GM19463 (cell line): ENCODE measurements around the gene PXT1.
"Not testable (repeated sequence)": the region's sequence is repeated elsewhere in the genome, so short reads cannot be mapped to it uniquely, and the experiment has no call there.

Experiments
- ATAC-seq: cut with Tn5 transposase; IDR thresholded peaks from one replicate; pipeline ENCODE4 v1.9.1; 2021; ENCODE audit warnings: mild to moderate bottlenecking, moderate library complexity; ENCODE audit not compliant: unreplicated experiment

The PXT1 gene

DNA sequence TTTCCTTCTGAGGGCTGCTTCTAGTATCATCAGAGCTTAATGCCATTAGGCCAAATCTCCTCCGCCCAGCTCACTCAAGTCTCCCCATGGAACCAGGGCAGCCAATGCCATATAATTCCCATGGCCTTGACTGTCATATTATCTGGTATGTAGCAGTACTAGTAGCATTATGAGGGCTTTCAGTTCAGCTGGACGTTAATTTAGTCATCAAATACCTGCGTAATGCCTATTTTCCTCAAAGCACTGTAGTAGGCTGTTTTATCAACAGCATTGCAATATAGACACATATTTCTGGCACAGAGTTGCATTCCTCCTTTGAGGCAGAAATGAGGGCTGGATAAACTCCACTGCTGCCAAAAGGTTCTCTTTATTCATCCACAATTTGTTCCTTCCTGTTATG is 1.8 kb upstream of the PXT1 start:
- no peak for ATAC-seq

DNA sequence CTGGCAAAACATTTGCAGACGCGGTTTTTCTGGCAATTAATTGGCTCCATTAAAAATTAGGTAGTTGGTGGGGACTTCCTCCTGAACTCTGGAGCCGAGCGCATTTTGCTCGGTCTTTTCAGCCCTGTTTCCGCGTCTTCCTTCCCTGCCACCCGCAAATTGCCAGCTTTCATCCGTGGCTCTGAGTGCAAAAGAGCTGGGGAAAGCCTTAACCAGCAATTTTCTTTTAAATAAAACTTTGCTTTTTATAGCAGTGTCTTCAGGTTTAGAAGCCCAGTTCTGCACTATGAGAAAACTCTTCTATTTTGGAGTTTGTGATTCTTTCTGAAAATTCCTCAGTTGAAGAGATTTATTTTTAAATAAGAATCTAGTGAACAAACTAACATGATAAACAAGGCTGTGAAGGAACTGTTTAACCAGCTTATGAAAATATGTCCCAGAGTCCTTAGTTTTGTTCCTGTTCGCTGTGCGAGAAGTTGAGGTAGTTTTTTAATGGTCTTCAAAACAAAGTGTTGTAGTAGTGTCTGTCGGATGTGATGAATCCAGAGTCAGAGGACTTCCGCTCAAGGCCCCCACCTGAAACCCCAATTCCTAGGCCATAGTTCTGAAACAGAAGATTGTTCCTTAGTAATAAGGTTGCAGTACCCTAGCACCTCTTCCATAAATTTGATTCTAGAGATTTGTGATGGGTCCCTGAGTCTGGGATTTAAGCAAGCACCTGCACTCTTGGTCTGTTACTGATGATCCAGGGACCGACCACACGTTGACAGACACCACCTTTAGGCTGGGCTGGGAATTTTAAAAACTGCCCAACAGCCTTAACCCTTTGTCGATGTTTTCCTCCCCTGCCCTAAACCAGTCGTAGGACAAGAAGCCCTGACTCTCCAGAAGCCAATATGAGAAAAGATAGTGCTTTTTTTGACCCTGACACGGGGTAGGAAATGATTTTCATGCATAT is 1.1 kb upstream of the PXT1 start:
- no peak for ATAC-seq

DNA sequence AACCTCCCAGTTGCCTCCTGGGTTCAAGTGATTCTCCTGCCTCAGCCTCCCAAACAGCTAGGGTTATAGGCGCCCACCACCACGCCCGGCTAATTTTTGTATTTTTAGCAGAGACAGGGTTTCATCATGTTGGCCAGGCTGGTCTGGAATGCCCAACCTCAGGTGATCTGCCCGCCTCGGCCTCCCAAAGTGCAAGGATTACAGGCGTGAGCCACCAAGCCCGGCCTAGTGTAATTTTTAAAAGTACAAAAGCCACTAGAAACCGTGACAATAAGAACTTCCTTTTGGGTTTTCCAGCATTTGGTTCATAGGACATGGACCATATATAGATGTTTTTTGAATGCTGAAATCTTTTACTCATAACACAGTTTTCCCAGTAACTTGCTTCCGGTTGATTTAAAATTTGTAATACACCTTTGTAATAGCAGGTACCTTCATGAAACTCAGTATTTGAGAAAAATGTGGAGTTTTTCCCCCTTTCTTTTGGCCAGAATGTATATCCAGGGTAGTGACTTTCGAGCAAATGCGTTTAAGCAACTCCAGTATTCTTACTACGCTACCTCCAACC is 467 bp downstream of the PXT1 start:
- no peak for ATAC-seq

DNA sequence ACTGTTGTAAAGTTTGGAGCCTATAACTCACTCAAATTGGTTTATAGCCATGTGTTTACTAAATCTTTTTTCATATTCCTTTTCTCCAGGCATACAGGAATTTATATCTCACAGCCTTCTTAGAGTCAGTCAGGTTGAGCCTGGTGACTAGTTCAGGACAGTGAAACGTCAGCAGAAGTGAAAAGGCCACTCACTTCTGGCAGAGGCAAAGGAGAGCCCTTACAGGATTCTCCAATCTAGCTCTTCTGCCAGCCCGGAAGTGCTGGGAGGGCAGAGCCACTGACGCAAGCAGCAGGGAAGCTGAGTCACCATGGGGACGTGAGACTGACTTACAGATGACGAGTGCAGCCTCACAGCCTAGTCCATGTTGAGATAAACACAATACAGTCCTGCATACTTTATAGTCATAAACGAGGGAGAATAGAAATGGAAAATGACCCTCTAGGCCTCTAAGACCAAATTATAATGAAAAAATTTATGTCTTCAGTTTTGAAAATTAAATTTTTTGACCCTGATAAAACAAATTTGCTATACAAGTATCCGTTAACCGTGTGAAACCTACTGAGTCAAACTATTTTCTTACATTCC is 1.3 kb downstream of the PXT1 start:
- ATAC-seq: peak; percentile 80

DNA sequence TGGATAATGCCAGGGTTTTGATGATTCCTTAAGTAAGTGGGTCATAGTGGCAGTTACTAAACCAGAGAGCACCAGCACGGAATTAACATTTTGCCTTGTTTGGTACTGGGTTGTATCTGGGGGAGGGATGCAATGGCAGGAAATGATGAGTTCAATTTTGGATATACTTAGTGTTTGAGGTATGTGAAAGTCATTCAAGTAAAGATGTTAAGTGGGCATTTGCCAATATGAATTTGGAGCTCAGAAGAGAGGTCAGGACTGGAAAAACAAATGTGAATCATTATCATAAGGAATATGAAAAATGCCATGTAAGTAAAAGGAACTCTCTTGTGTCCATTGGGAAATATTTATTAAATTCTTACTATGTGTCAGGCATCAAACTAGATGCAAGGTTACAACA is 6.2 kb downstream of the PXT1 start:
- ATAC-seq: no peak

DNA sequence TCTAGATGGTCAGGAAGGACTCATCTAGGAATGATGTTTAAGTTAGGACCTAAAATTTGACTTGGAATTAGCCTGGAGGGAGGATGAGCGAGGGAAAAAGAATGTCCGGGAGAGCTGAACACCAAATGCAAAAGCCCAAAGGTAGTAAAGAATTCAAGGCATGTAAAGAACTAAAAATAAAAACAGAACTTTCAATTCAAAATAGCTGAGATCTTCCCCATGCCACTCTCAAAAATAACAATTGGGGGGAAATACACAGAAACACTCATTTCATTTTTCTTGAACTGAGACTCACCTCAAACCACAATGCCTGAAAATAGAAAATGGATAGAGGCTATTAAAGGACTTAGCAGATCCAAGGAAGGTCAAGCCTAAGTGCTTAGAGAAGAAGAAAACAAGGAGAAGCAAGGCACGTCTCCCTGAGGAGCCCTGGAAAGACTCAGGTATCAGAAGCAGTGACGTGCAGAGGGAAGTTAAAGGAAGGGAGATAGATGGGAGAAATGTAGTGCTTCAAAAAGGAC is 10.4 kb downstream of the PXT1 start:
- ATAC-seq: no peak

DNA sequence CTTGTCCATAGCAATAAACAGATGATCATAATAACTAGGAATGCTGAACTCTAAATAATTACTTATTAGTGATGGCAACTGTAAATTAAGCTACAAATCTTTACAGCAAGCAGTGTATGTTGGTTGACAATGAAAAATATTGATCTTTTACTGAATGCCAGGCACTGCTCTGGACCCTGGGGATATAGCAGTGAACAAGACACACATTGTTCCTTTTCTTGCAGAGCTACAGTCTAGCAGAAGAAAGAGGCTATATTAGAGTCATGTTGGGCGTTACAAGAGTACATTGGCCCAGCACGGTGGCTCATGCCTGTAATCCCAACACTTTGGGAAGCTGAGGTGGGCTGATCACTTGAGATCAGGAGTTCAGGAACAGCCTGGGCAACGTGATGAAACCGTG is 11.5 kb downstream of the PXT1 start:
- no peak for ATAC-seq

DNA sequence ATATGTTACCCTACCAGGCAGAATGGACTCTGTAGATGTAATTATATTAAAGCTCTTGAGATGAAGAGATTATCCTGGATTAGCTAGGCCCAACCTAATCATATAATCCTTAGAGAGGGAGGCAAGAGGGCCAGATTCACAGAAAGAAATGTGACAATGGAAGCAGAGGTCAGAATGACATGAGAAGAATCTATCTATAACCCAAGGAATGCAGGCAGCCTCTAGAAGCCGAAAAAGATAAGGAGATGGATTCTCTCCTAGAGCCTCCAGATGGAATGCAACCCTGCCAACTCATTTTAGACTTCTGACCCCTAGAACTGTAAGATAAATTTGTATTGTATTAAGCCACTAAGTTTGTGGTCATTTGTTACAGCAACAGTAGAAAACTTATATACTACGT is 12.3 kb downstream of the PXT1 start:
- ATAC-seq: no peak

DNA sequence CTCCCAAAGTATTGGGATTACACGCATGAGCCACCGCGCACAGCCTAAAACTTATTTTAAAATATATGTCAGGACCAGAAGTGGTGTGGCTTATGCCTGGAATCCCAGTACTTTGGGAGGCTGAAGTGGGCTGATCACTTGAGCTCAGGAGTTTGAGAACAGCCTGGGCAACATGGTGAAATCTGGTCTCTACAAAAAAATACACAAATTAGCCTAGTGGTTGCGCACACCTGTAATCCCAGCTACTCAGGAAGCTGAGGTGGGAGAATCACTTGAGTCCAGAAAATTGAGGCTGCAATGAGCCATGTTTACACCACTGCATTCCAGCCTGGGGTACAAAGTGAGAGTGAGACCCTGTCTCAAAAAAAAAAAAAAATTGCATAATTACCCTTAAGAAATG is 13.7 kb downstream of the PXT1 start:
- no peak for ATAC-seq

DNA sequence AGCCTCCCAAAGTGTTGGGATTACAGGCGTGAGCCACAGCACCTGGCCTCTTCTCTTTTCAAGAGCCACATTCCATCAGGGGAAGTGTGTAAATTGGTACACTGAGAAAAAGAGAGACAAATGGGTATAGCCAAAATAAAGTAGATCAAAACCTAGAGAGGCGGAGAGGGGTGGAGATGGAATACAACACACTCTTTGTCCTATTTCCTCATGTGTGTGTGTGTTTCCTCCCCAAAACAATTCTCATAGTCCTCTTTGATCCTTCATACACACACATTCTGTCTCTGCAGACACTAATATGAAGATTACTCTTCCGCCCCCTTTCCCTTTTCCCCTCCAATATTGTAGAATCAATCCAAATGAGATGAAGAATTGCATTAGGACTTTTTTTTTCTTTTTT is 16.0 kb downstream of the PXT1 start:
- ATAC-seq: no peak

DNA sequence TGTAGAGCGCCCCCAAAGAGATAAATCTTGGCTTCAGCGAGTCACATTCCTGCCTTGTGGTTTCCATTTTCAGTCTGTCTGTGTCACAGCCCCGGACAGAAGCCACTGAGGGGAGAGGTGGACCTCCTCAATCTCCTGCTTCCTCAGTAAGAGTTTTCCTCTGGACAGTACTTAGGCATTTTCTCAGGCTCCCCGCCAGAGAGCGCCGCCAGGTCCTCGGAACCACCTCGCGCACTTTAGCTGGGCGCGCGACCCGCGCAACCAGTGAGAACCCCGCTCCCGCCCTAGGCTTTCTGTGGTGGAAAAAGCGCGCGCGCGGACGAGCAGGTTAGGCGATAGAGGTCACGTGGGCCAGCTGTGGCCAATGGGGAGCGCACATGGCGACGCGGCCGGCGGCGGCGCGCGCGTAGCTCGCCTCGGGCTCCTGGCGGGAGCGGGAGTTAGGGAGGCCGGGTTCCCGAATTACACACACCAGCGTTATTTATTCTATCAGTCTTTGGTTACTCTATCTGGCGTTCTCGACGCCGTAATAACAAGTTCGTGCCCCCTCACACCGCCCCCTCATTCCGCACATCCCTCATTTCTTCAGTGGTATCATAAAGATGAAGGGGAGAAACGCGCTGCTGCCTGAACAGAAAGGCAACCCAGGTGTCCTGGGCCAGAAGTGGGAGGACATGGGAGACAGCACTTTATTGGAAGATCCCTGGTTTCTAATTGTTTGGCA is 19.4 kb downstream of the PXT1 start:
- ATAC-seq: peak; percentile 95

DNA sequence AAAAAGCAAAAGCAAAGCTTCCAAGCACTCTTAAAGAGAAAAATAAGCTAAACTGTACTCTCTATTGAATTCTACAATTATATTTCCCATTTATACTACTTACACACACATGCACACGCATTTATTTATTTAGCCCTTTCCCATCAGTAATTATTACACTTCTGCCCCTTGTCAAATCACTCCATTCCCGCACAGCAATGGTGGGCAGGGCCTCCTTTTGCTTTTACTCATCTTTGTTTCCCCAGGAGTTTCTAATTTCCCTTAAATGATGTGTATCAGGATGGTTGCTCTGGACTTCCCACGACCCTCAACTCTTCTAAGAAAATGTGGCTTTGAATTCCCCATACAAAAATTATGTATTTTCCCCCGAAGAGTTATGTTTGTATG is 19.9 kb downstream of the PXT1 start:
- ATAC-seq: no peak

DNA sequence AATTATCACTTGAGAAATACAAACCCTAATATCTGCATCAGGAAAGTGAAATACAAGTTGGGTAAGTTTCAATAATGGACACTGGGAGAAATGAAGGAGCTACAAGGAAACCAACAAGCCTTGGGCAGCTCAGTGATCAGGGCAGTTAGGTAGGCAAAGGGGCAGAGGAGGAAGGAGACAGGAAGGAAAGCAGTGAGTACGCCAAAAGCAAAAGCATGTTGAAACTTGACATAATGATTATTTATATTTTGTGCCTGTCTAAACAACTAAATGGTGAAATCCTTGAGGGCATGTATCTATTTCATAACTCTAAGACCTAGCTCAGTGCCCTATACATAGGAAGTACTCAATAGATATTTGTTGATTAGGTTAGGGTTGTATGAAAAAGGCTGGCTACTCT is 23.3 kb downstream of the PXT1 start:
- no peak for ATAC-seq

DNA sequence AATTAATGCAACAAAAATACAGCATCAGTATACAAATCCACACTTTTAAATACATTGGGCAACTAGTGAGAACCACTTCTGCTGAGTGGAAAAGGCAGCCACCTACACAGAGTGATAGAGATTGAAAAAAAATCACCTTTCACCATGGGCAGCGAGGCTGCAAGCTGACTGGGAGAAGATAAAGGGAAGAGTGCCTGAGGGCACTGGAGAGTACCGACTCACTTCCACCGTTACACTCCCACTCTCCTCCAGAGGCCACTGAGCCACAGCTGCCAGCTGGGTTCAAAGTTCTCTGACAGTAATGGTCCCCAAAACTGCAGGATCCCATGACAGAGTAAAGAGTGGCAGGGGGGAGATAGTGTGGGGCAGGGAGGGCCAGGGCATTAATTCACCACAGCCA is 24.1 kb downstream of the PXT1 start:
- ATAC-seq: no peak

DNA sequence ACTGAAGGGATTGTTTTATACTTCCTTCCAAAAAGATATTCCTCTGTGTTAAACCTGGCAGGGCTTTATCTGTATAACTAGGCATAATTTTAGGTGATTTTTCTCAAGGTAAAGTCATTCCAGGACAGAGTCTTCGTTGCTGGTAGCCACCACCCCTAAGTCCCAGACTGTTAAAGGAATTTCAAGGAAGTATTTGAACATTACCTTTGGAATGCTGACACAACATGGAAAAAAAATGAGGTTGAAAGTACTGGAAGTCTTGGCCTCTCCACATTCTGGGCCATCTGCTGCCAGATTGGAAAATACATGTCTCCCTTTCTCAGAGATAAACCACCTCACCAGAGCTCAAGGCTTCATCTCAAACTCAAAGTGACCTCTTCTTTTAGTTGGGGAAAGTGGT is 28.2 kb downstream of the PXT1 start:
- no peak for ATAC-seq

DNA sequence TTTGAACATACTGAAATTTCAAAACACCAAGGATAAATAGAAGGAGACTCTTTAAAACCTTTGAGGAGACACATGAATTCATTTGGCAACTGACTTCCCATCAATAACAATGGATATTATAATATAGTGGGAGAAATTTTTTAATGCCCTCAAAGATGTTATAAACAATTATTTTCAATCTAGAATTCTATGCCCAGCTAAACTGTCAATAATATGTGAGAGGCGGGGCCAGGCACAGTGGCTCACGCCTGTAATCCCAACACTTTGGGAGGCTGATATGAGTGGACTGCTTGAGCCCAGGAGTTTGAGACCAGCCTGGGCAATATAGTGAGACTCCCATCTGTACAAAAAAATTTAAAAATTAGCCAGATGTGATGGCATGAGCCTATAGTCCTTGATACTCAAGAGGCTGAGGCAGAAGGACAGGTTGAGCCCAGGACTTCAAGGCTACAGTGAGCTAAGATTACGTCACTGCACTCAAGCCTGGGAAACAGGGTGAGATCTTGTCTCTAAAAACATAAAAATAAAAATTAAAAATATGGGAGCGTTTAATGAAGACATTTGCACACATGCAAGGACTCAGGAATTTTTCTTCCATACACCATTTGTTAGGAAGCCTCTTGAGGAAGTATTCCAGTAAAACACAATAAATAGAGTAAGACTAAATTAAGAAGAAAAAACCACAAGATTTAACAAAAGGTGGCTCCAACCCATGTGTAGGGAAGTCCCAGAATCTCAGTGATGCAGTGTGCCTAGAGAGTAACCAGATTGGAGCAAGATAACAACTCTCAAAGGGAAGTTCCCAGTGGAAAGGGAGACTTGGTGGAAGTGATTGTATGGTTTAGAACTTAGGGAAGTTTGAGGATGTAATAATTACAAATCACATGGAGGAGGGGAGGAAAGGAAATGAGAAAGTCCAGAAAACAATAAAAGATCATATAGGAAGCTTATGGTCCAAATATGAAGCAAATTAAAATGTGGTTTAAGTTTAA is 28.9 kb downstream of the PXT1 start:
- no peak for ATAC-seq

DNA sequence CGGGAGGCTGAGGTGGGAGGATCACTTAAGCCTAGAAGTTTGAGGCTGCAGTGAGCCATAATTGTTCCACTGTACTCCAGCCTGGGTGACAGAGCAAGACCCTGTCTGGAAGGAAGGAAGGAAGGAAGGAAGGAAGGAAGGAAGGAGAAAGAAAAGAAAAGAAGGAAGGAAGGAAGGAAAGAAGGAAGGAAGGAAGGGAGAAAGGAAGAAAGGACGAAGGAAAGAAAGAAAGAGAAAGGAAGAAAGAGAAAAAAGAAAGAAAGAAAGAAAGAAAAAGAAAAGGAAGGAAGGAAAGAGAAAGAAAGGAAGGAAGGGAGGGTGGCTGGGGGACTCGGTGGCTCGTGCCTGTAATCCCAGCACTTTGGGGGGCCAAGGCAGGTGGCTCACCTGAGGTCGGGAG is 32.9 kb downstream of the PXT1 start:
- not testable (repeated sequence) for ATAC-seq

DNA sequence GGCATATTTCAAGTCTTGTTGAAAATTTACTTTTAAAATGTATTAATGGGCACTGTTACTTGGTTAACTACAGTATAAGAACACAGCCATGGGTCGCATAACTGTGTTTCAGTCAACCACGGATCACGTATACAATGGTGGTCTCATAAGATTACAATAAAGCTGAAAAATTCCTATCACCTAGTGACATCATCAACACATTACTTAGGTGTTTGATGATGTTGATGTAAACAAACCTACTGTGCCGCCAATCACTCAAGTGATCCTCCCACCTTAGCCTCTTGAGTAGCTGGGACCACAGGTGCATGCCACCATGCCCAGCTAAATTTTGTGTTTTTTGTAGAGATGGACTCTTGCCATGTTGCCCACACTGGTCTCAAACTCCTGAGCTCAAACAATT is 38.5 kb downstream of the PXT1 start:
- ATAC-seq: no peak

DNA sequence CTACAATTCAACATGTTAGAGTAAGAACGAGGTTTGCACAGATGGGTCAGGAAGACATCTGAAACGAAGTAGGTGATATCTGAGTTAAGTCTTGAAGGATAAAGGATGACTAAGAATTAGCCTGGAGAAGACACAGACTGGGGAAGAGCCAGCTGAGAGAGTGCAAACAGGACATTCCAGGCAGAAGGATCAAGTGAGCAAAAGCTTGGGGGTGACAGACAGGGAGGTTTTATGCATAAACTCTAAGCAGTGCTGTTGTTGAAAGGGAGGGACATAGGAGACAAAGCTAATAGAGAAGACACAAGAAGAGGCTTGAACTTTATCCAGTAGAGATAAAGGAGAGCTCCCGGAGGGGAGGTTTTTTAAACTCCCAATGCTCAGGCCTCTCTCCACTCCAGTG is 40.2 kb downstream of the PXT1 start:
- ATAC-seq: no peak

DNA sequence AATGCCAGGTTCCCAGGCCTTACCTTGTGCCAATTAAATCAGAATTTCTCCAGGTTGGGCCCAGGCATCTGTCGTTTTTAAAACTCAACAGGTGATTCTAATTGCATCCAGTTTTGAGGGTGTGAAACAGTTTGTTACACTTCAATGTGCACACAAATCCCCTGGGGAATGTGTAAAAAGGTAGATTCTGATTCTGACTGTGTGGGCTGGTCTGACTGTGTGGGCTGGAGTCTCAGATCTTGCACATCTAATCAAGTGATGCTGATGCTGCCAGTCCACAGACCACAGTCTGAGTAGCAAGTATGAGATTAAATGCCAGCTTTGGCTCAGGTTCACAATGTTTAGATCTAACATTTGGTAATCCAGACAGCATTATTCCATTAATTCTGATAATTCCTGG is 42.7 kb downstream of the PXT1 start:
- no peak for ATAC-seq
